Spleen (tissue), 11 donors: Measurements from ENCODE around the gene MAN2A2. TPM values are rescaled to one million over a fixed set of nuclear protein-coding genes. Genes with fewer than 3 reads are reported as not detected.

Source experiments
- DNase-seq: peaks from one replicate; pipeline ENCODE4 v3.0.0-alpha.2; 2020
- H3K27ac ChIP-seq, 8 donors: fragments of 200-600 bp; sonication (generic) in 7 of 8; 1 replicate in 4 of 8; 2 replicates in 4 of 8; pipeline versions ENCODE4 v1.5.0 to v1.8.0; 2016 to 2021; ENCODE audit warnings: inconsistent platforms in 4 of 8, mild to moderate bottlenecking in 4 of 8, moderate library complexity in 1 of 8
- H3K27me3 ChIP-seq, 7 donors: fragments of 200-600 bp; sonication (generic) in 6 of 7; replicated peaks in 1 of 7; 1 replicate in 4 of 7; 2 replicates in 3 of 7; pipeline versions ENCODE4 v1.5.0 to v1.8.0; 2016 to 2021; ENCODE audit warnings: inconsistent platforms in 3 of 7, mild to moderate bottlenecking in 1 of 7
- H3K36me3 ChIP-seq, 6 donors: fragments of 200-600 bp; sonication (generic) in 5 of 6; 1 replicate in 4 of 6; 2 replicates in 2 of 6; pipeline versions ENCODE4 v1.5.0 to v1.8.0; 2016 to 2021; ENCODE audit warnings: inconsistent platforms in 2 of 6
- H3K4me1 ChIP-seq, 6 donors: fragments of 200-600 bp; sonication (generic) in 5 of 6; 1 replicate in 3 of 6; 2 replicates in 3 of 6; pipeline versions ENCODE4 v1.5.0 to v1.8.0; 2016 to 2021; ENCODE audit warnings: inconsistent platforms in 3 of 6
- H3K4me3 ChIP-seq, 8 donors: fragments of 200-600 bp; sonication (generic) in 7 of 8; 1 replicate in 4 of 8; 2 replicates in 4 of 8; pipeline versions ENCODE4 v1.5.0 to v1.8.0; 2016 to 2021; ENCODE audit warnings: inconsistent platforms in 4 of 8, mild to moderate bottlenecking in 4 of 8, moderate library complexity in 2 of 8
- H3K9me3 ChIP-seq, 8 donors: fragments of 200-600 bp; sonication (generic) in 7 of 8; 1 replicate in 4 of 8; 2 replicates in 4 of 8; pipeline versions ENCODE4 v1.5.0 to v1.8.0; 2016 to 2021; ENCODE audit warnings: inconsistent platforms in 4 of 8
- POLR2A ChIP-seq, 3 donors: fragments of 450-650 bp; IDR thresholded peaks; one replicate each; pipeline ENCODE4 v1.5.1; 2017; ENCODE audit warnings: antibody characterized with exemption in 3 of 3, mild to moderate bottlenecking in 1 of 3
- POLR2AphosphoS5 ChIP-seq, 3 donors: sonication (generic); formaldehyde crosslinking; IDR thresholded peaks; one replicate each; pipeline ENCODE4 v1.5.1; 2017; ENCODE audit warnings: antibody characterized with exemption in 3 of 3
- WGBS, 5 donors: extraction: QIAGEN DNeasy Blood & Tissue Kit in 3 of 5; methylation state at CpG; one replicate each; pipeline versions ENCODE4 v1.1.5 to v1.1.7; 2013 to 2018; 5-methylcytosine and 5-hydroxymethylcytosine counted together
- intact Hi-C: fragments of 100-400 bp; cut with DNase I; formaldehyde crosslinking; loops from one replicate; pipeline ENCODE4 v1.15.0; 2023; ENCODE audit warnings: low total_unique reads
- polyA plus RNA-seq, 3 donors: library from polyadenylated mRNA; stranded (reverse); fragments of 200-250 nt; gene quantifications; one replicate each; pipeline ENCODE4 v1.2.1, GENCODE V29; 2013
- total RNA-seq, 7 donors: library from RNA; depleted of rRNA in 3 of 7; stranded (reverse); fragments of >200 nt in 3 of 7; fragmentation: NEBNext Ultra II Directional in 4 of 7; extraction: Animal tissue kit (Norgen Biotek cat#: 25700) in 4 of 7; gene quantifications; one replicate each; pipeline versions ENCODE4 v1.1.0 to v1.2.1, GENCODE V29; 2016 to 2021
- TF ChIP-seq, protein P1 (sequence below), 11 experiments: fragments of 200-600 bp in 7 of 11; fragments of 450-650 bp in 4 of 11; sonication (generic) in 4 of 11; IDR thresholded peaks in 8 of 11; conservative IDR thresholded peaks in 3 of 11; 1 replicate in 7 of 11; 2 replicates in 4 of 11; pipeline versions ENCODE4 v1.4.0 to v1.8.0; 2016 to 2021; ENCODE audit warnings: antibody characterized with exemption in 11 of 11, inconsistent platforms in 4 of 11, mild to moderate bottlenecking in 1 of 11
- donor health status: healthy with polysubstance abuse.
- donor health status: DM: no; HTN: no; CAD: no; lungs with moderate emphysema.
- donor health status: DM: no; HTN: no; CAD: no.
- donor health status: Bipolar disorder and iron deficiency.
- donor health status: healthy.
- donor health status: DM: no; HTN: no; CAD: no.
- donor health status: DM: yes; HTN: yes; CAD: no.

The MAN2A2 gene
- total and polyA plus RNA-seq, 10 donors = 13.7 to 167 (median 110) TPM

DNA sequence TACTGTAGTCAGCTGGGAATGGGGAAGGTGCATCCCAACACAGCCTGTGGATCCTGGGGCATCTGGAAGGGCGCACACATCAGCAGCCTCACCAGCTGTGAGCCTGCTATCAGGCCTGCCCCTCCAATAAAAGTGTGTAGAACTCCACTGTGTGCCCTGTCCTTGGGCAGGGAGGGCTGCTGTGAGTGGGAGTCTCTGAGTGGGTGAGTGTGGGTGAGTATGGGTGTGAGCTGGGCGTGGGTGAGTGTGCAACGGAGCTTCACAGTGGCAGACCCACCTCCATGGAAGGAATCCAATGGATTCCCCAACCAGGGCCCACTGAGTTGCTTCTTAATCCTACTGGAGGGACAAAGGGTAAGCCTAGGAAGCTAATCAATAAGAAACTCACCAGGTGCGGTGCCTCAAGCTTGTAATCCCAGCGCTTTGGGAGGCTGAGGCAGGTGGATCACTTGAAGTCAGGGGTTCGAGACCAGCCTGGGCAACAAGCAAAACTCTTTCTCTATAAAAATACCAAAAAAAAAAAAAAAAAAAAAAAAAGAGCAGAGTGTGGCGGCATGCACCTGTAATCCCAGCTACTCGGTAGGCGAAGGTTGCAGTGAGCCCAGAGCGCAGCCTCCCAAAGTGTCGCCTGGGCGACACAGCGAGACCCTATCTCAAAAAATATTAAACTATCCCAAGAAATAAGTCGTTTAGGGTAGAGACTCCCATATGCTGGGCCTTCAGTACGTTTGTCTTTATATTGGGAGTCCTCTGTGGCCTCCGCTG, 51.0 kb downstream of the MAN2A2 start:
- Histone ChIP-seq H3K4me1 (peaks cover 14 to 47% (median 30%) of the 10 kb centered on the region in 6 donors), H3K36me3 (peaks cover 0 to 66% (median 48%) of the 10 kb centered on the region in 6 donors), H3K27ac (peak overlapping the region; percentile 88 to 96 (median 93)), H3K9me3 (no peaks in the 10 kb centered on the region), H3K4me3 (peak overlapping the region; percentile 78 to 97 (median 85)), H3K27me3 (no peaks in the 10 kb centered on the region)
- intact Hi-C loops = no loop called here
- DNase-seq = no peak
- 75 to 80% (median 79%) methylated on average over 15 to 16 of the region's 16 CpGs for WGBS, 5 donors
- no peak for TF ChIP-seq POLR2A (IDR thresholded peaks at IDR 0.05)
- TF ChIP-seq, protein P1, sequence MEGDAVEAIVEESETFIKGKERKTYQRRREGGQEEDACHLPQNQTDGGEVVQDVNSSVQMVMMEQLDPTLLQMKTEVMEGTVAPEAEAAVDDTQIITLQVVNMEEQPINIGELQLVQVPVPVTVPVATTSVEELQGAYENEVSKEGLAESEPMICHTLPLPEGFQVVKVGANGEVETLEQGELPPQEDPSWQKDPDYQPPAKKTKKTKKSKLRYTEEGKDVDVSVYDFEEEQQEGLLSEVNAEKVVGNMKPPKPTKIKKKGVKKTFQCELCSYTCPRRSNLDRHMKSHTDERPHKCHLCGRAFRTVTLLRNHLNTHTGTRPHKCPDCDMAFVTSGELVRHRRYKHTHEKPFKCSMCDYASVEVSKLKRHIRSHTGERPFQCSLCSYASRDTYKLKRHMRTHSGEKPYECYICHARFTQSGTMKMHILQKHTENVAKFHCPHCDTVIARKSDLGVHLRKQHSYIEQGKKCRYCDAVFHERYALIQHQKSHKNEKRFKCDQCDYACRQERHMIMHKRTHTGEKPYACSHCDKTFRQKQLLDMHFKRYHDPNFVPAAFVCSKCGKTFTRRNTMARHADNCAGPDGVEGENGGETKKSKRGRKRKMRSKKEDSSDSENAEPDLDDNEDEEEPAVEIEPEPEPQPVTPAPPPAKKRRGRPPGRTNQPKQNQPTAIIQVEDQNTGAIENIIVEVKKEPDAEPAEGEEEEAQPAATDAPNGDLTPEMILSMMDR (IDR thresholded peaks at IDR 0.05 in 8 of 11, conservative IDR thresholded peaks at IDR 0.05 in 3 of 11) = no peak
- TF ChIP-seq POLR2AphosphoS5 (IDR thresholded peaks at IDR 0.05) = no peak

DNA sequence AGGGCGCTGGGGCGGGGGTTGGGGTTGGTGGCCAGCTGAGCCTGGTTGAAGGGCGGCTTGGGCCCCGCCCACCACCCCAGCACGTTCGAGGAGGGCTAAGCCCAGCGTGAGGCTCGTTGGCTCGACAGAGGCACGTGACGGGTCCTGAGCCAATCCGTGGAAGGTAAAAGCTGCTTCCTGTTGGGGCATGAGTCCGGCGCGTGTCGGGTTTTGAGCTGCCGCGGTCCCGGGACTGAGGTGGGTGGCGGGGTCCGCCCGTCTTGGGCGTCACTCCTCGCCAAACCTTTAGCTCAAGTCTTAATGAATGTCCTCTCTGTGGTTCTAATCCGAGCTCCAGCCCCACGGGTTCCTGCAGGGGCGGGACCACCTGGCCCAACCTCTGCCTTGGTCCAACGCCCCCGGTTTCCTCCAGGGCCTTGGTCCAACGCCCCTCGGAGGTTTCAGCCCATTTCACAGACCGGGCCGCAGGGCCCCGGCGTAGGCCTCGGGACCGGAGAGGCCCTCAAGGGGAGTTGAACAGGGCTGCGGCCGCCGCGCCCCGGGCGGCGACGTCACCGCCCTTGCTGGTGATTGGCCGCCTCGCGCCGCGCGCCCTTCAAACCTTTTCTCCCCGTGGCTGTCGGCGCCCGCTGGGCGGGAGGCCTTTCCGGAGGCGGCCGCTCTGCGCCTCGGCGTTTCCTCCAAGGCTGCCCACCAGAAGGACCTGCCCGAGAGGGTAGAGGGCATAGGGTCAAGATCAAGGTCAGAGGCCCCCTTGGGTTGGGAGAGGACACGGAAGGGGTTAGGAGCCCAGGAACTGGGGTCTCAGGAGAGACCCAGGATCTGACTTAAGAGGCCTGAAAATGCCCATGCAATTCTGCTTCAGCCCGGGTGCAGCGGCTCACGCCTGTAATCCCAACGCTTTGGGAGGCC, 51.9 kb downstream of the MAN2A2 start, which contains the start of gene RCCD1:
Gene RCCD1 (plus strand): TSS at position 173 of the 912 bp plus-strand sequence. CDS start 1,851 bp downstream, outside the sequence.
- 2 to 4% (median 2%) methylated on average over 44 to 69 of the region's 69 CpGs for WGBS, 5 donors
- Histone ChIP-seq H3K9me3 (no peaks in the 10 kb centered on the region), H3K27me3 (no peaks in the 10 kb centered on the region), H3K27ac (peak within 1 kb of the TSS; percentile 88 to 96 (median 93)), H3K4me3 (peak within 1 kb of the TSS; percentile 78 to 97 (median 85)), H3K36me3 (peaks cover 0 to 65% (median 42%) of the 10 kb centered on the region in 6 donors), H3K4me1 (peaks cover 14 to 39% (median 30%) of the 10 kb centered on the region in 6 donors)
- DNase-seq = peak; percentile 100
- intact Hi-C loops = no loop called here
- TF ChIP-seq POLR2A (IDR thresholded peaks at IDR 0.05) (no peak), POLR2AphosphoS5 (IDR thresholded peaks at IDR 0.05) (peak; percentile 93 to 96 (median 94))
- TF ChIP-seq, protein P1 (IDR thresholded peaks at IDR 0.05 in 8 of 11, conservative IDR thresholded peaks at IDR 0.05 in 3 of 11) = peak in 1 of 11 experiments; percentile 25

DNA sequence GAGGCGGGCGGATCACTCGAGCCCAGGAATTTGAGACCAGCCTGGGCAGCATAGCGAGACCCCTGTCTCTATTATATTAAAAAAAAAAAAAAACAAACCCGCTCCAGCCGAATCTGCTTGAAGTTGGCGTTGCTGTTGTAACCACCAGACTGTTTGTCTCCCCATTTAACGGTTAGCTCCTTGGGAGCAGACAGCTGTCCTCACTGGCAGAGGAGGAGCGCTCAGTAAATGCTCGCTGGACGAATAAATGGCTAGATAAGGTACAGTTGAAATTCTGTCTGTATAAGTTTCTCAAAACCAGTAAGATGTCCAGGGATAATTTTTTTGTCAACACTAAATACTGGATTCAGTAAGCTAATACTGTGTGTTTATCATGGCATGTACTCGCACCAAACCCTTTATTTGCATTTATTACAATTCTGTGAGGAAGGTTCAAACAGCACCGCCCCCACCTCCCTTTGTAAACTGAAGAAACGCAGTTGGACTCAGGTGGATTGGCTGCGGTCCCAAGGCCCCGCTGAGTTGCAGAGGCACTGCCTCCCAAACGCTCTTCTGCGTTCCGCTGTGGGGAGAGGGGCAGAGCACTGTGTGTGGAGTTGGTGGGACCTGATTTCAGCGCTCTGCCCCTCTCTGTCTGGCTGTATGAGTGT, 52.6 kb downstream of the MAN2A2 start:
- WGBS, 5 donors = 69 to 83% (median 73%) methylated on average over 20 of the region's 20 CpGs
- peak overlapping the region in 3 of 8 donors; percentile 93 to 96 (median 96) for H3K27ac ChIP-seq

More for the DNA sequence above, 52.6 kb downstream of the MAN2A2 start:
- TF ChIP-seq POLR2AphosphoS5 (IDR thresholded peaks at IDR 0.05) (no peak), POLR2A (IDR thresholded peaks at IDR 0.05) (no peak)
- TF ChIP-seq, protein P1 (IDR thresholded peaks at IDR 0.05 in 8 of 11, conservative IDR thresholded peaks at IDR 0.05 in 3 of 11) = no peak
- peaks cover 0 to 65% (median 42%) of the 10 kb centered on the region in 6 donors for H3K36me3 ChIP-seq
- H3K27me3 ChIP-seq = no peaks in the 10 kb centered on the region
- no peak for DNase-seq
- H3K4me3 ChIP-seq = peak overlapping the region in 7 of 8 donors; percentile 78 to 97 (median 84)
- H3K4me1 ChIP-seq = peaks cover 14 to 39% (median 30%) of the 10 kb centered on the region in 6 donors
- intact Hi-C loops = no loop called here
- H3K9me3 ChIP-seq = no peaks in the 10 kb centered on the region
